Measurements from ENCODE around the gene ADCK2. TPM values are rescaled to one million over a fixed set of nuclear protein-coding genes. Genes with fewer than 3 reads are reported as not detected.

ADCK2 gene
- total and polyA plus RNA-seq, 10 of the 15 experiments (the other 5 are each of a cell fraction or from before 2014, with no cell fraction given), result 0.52 to 19.4 (median 13.1) TPM

DNA sequence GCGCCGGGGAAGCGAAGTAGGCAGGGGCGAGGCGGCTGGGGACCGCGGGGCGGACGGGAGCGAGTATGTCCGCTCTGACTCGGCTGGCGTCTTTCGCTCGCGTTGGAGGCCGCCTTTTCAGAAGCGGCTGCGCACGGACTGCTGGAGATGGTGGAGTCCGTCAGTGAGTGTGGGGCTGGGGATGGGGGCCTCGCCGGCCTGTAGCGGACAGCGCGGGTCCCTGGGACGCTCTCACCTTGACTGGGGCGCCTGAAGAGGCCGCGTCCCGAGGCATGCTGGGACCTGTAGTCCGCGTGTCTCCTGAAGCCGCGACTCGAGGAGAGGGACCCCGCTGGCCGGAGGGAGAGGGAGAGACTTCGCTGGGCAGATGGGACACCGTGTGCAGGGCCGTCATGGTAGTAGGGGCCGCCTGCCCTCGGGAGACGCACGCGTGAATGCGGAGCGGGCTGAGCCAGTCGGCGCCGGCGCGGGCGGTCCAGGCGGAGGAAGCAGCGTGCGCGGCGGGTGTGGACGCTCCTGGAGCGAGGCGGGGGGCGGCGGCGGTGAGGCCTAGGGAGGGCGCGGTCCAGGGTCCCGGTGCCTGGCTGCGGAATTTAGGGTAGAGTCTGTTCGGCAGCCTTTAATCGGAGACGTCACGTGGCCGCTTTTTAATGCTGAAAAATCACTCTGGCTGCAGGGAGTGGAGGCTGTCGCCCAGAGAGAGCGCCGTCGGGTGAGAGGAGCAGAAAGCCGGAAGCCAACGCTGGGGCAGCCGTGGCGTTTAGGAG lies 24.1 kb downstream of the ADCK2 start, which contains the start of gene NDUFB2 (continued):
- TF ChIP-seq, protein P1, sequence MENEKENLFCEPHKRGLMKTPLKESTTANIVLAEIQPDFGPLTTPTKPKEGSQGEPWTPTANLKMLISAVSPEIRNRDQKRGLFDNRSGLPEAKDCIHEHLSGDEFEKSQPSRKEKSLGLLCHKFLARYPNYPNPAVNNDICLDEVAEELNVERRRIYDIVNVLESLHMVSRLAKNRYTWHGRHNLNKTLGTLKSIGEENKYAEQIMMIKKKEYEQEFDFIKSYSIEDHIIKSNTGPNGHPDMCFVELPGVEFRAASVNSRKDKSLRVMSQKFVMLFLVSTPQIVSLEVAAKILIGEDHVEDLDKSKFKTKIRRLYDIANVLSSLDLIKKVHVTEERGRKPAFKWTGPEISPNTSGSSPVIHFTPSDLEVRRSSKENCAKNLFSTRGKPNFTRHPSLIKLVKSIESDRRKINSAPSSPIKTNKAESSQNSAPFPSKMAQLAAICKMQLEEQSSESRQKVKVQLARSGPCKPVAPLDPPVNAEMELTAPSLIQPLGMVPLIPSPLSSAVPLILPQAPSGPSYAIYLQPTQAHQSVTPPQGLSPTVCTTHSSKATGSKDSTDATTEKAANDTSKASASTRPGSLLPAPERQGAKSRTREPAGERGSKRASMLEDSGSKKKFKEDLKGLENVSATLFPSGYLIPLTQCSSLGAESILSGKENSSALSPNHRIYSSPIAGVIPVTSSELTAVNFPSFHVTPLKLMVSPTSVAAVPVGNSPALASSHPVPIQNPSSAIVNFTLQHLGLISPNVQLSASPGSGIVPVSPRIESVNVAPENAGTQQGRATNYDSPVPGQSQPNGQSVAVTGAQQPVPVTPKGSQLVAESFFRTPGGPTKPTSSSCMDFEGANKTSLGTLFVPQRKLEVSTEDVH (IDR thresholded peaks at IDR 0.05; ENCODE audit: low read depth, partially characterized antibody), result no peak
- TF ChIP-seq ZBTB40 (IDR thresholded peaks at IDR 0.05; ENCODE audit: borderline replicate concordance) (no peak), TCF7 (IDR thresholded peaks at IDR 0.05; ENCODE audit: borderline replicate concordance) (no peak), IRF5 (IDR thresholded peaks at IDR 0.05; ENCODE audit: borderline replicate concordance) (no peak), TARDBP (IDR thresholded peaks at IDR 0.05; ENCODE audit: borderline replicate concordance) (peak; percentile 77; the same call in 1 of the 2 replicates), SMC3 (IDR thresholded peaks at IDR 0.05; ENCODE audit: borderline replicate concordance, low read length) (no peak), SUPT20H (IDR thresholded peaks at IDR 0.05; ENCODE audit: borderline replicate concordance, control insufficient read depth, low read depth, low read length) (no peak), JUNB (IDR thresholded peaks at IDR 0.05) (no peak), CHD1 (IDR thresholded peaks at IDR 0.05; ENCODE audit: low read depth, low read length) (no peak), CBX3 (IDR thresholded peaks at IDR 0.05; ENCODE audit: borderline replicate concordance, low read depth) (no peak), BHLHE40 (IDR thresholded peaks at IDR 0.05; ENCODE audit: borderline replicate concordance in 1 of 2, low read depth in 2 of 2, low read length in 1 of 2) (peak in 1 of 2 experiments; percentile 63; a peak in 2 of 4 replicates), FOS (IDR thresholded peaks at IDR 0.05; ENCODE audit: borderline replicate concordance, extremely low read depth, insufficient read length) (no peak), TCF12 (IDR thresholded peaks at IDR 0.05; ENCODE audit: low read depth, low read length) (no peak)
- TF ChIP-seq, protein P2, sequence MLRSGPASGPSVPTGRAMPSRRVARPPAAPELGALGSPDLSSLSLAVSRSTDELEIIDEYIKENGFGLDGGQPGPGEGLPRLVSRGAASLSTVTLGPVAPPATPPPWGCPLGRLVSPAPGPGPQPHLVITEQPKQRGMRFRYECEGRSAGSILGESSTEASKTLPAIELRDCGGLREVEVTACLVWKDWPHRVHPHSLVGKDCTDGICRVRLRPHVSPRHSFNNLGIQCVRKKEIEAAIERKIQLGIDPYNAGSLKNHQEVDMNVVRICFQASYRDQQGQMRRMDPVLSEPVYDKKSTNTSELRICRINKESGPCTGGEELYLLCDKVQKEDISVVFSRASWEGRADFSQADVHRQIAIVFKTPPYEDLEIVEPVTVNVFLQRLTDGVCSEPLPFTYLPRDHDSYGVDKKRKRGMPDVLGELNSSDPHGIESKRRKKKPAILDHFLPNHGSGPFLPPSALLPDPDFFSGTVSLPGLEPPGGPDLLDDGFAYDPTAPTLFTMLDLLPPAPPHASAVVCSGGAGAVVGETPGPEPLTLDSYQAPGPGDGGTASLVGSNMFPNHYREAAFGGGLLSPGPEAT (IDR thresholded peaks at IDR 0.05; ENCODE audit: low read depth), result peak; percentile 61; the same call in 1 of the 2 replicates
- TF ChIP-seq, protein P3, sequence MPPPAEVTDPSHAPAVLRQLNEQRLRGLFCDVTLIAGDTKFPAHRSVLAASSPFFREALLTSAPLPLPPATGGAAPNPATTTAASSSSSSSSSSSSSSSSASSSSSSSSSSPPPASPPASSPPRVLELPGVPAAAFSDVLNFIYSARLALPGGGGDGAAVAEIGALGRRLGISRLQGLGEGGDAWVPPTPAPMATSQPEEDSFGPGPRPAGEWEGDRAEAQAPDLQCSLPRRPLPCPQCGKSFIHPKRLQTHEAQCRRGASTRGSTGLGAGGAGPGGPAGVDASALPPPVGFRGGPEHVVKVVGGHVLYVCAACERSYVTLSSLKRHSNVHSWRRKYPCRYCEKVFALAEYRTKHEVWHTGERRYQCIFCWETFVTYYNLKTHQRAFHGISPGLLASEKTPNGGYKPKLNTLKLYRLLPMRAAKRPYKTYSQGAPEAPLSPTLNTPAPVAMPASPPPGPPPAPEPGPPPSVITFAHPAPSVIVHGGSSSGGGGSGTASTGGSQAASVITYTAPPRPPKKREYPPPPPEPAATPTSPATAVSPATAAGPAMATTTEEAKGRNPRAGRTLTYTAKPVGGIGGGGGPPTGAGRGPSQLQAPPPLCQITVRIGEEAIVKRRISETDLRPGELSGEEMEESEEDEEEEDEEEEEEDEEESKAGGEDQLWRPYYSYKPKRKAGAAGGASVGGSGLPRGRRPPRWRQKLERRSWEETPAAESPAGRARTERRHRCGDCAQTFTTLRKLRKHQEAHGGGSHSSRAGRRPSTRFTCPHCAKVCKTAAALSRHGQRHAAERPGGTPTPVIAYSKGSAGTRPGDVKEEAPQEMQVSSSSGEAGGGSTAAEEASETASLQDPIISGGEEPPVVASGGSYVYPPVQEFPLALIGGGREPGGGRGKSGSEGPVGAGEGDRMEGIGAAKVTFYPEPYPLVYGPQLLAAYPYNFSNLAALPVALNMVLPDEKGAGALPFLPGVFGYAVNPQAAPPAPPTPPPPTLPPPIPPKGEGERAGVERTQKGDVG (CRISPR knock-in tag; IDR thresholded peaks at IDR 0.05), result no peak

Measured in GM12878 (cell line).